Measurements from ENCODE around the gene DCBLD2.

DNA sequence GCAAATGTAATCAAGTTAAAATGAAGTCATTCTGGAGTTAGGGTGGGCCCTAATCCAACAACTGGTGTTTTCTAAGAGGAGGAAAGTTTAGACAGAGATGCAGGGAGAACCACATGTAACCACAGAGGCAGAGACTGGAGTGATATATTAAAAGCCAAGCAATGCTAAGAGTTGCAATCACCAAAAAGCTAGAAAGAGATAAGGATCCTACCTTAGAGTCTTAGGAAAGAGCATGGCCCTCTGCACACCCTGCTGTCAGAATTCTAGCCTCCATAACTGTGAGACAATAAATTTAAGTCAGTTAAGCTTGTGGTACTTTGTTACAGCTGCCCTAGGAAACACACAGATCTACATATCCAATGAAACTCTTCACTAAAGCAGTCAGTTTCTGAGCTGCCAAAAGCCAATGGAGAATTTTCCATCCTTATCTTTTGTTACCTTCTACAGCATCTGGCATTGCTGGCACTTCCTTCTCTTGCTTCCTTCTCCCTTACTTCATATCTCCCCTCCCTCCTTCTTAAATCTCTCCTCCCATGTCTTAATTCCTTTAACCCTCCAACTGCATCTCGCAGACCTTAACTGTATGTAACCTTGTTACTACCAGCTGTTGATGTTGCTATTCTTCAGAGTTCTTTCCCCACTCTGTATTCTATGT, 11.2 kb downstream of the DCBLD2 start:
- TF ChIP-seq, protein P1, sequence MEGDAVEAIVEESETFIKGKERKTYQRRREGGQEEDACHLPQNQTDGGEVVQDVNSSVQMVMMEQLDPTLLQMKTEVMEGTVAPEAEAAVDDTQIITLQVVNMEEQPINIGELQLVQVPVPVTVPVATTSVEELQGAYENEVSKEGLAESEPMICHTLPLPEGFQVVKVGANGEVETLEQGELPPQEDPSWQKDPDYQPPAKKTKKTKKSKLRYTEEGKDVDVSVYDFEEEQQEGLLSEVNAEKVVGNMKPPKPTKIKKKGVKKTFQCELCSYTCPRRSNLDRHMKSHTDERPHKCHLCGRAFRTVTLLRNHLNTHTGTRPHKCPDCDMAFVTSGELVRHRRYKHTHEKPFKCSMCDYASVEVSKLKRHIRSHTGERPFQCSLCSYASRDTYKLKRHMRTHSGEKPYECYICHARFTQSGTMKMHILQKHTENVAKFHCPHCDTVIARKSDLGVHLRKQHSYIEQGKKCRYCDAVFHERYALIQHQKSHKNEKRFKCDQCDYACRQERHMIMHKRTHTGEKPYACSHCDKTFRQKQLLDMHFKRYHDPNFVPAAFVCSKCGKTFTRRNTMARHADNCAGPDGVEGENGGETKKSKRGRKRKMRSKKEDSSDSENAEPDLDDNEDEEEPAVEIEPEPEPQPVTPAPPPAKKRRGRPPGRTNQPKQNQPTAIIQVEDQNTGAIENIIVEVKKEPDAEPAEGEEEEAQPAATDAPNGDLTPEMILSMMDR (IDR thresholded peaks at IDR 0.05): no peak
- no peak for TF ChIP-seq POLR2A (IDR thresholded peaks at IDR 0.05)

All from body of pancreas (tissue), 4 donors.